HG03439 (cell line): ENCODE data around the gene ECHDC3.

Source experiments
- ATAC-seq: cut with Tn5 transposase; IDR thresholded peaks from one replicate; pipeline ENCODE4 v1.9.1; 2021; ENCODE audit warnings: mild to moderate bottlenecking, moderate library complexity; ENCODE audit not compliant: unreplicated experiment

The ECHDC3 gene

DNA sequence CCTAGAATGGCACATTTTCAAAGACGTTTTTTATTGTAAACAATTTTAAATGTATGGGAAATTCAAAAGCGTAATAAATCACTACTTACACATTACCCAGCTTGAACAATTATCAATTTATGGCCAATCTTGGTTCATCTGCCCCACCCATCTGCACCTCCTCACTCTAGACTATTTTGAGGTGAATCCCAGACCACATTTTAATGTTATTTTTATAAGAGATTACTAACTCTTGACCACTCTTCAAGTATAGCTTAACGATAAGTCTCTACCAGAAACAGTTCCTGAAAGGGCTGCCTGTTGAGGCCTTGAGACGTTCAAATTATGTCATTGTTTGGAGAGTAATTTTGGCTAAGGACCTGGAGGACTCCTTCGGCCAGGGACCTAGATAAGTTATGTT is 33.2 kb downstream of the ECHDC3 start:
- no peak for ATAC-seq

DNA sequence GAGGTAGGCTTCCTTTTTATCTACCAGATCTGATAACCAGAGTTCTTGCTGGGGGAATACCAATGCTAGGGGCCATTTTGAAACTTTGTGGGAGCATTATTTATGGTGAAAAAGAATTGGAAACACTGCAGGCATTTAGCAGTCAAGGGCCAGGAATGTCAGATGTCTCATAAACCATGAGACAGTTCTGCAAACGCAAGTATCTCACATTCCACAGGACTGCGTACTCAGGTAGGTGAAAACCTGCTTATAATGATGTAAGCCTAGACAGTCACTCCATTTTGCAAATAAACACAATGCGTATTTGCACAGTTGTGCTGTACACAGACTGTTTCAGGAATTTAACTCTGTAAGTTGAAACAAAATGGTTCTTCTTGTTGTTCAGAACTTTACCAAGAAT is 33.9 kb downstream of the ECHDC3 start:
- no peak for ATAC-seq

DNA sequence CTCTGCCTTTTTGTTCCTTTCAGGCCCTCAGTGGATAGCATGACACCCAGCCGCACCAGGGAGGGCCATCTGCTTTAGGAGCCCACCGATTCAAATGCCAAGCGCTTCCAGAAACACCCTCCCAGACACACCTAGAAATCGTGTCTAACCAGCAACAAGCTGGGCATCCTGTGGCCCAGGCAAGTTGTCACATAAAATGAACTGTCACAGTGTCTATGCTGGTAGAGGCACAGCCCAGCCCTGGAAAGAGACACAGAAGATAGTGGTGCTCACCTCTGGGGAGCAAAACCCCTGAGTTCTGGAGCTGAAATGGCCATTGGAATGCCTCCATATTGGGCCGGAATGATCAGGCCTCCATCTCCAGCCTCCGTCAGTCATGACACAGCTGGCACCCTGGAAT is 38.9 kb downstream of the ECHDC3 start:
- ATAC-seq, result no peak

DNA sequence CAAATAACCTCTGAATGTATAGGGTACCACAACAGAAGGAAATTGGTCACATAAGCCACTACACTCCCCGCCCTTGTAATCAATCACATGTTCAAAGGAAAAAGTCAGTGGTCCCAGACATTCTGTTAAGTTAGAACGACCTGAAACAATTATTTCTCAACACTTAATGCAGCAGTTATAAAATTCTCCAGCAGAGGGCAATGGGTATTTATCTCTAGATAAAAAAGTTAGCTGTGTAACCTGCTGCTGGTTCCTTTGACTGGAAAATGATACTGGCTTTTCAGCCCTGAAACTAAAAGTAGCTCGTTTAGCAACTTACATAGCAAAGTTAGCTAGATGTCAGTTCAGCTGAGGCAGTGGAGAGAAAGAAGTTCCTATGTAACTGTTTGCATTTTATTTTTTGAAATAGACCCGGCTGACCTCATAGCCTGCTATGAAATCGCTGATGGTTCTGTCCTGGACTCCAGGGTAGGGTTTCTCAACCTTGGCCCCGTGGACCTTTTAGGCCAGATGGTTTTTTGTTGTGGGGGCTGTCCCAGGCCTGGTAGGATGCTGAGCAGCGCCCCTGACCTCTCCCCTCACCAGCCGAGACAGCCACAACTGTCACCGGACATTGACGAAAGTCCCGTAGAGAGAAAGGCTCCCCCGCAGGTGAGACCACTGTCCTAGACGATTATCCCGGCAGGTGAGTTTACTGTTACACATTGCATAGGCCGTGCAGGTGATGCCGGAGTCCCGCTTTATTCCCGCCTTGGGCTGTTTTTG is 40.8 kb downstream of the ECHDC3 start:
- ATAC-seq, result no peak

DNA sequence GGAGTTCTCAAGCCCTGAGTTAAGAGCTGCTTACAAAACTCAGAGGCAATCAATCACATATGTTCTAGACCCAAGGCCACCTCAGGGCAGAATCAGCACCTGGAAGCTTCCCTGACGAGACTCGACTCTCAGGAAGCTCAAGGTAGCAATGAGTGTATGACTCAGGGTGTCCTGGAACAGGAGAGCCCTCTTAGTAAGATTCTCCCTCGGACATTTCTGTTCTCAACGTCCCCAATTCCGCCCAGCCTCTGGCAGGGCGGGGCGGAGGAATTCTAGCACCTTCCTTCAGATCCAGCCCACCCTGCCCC is 41.3 kb downstream of the ECHDC3 start:
- ATAC-seq, result no peak

DNA sequence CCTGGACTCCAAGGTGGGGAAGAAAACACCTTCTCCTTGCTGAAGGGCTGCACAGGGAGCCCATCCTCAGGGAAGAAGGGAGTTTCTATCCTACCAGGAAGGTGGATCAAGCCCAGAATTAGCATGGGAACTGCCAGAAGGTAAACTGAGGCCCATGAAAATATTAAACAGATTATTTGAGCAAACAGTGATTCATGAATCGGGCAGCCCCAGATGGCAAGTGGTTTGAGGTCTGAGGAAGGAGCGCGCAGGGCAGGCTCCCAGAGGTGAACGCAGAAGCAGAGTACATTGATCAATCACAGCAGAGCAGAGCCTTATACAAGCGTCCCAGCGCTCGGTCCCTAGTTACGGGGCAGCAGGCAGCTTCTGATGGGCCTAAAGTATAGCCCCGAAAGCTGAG is 45.2 kb downstream of the ECHDC3 start:
- ATAC-seq, result no peak

DNA sequence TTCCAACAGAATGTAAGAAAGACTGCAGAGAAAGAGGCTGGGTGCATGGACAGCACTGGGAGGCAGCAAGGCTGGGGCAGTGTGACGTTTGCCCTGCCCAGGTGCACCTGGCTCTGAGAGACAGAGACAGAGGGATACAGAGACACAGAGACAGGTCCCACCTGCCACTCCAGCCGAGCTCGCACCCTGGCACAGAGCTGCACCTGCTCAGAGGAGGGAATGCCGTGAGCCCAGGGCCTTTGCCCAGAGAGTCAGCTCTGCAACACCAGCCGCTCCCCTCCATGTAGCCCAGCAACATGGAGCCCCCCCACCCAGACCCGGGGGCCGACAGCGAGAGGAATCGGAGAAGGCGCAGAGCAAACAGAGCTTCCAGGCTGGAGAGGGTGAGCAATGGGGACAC is 45.7 kb downstream of the ECHDC3 start:
- no peak for ATAC-seq

DNA sequence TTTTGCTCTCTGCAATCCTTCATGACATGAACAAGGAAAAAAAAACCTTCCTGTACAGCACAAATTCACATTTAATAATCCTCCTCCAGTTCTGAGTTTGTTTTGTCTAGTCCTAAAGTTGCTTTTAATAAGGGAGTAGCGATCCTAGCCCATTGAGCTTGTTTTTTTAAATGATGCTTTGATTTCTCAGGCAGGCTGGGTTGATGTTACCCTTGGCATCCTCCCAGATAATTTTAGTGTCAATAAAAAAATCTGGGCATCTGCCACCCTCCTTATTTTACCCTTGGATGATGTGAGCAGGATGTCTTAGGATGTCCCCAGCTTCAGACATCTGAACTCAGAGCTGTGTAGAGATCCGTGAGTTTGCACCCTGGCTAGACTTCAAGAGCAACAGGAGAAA is 47.1 kb downstream of the ECHDC3 start:
- no peak for ATAC-seq

DNA sequence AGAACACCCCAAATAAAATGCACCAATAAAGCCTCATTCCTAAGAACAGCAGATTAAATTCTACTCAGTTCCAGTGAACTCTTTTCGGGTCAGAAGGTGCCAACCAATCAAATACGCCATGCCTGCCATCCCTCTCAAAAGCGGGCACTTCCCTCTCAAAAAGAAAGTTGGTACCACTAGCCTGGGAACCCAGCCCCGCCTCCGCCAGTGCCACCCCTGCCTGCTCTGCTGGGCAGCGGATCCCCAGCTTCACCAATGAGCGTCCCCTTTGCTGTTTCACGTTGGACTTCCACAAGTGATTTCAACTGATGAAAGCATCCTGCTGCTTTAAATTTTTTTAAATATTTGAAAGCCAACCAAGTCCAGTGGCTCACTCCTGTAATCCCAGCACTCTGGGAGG is 47.8 kb downstream of the ECHDC3 start:
- ATAC-seq, result no peak

DNA sequence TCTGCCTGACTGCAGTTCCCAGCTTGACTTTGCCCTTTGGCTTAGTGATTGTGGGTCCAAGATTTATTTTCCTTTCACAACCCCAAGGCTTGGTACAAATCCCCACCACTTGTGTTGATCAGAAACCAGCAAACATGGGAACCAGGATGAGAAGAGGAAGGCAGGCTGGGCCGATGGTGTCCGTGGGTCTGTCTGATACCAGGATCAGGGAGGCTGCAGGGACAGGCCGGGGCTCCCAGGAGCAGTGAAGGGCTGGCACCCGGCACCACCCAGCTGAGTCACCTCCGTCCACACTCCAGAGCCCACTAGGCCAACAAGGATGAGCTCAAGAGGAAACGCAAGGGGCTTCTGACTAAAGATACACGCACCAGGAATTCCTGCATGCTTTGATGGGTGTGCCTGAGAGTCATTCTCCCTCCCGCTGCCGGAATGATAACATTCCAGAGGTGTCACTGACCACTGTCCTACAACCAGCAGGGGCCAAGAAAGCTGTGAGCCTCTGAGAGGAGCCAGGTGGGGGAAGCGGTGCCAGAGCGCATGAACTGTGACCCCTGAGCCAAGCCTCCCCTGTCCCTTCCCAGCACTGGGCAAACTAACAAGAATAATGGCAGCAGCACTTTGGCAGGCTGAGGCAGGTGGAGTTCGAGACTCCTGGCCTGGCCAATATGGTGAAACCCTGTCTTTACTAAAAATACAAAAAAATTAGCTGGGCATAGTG is 51.7 kb downstream of the ECHDC3 start:
- ATAC-seq, result no peak

DNA sequence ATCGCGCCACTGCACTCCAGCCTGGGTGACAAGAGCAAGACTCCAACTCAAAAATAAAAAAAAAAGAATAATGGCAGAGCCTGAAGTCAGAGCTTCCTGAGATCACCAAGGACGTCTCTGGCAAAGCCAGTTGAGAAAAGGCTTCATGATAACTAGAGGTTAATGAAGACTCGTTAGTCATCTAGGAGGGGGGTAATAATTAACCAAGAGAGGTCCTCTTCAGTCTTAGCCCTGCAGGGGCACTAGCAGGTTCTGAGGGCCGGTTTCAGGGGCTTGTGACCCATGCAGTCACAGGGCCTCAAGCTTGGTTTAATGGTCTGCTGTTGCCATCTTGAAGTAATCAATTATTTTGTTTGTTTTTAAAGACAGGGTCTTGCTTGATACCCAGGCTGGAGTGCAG is 52.4 kb downstream of the ECHDC3 start:
- ATAC-seq, result no peak

DNA sequence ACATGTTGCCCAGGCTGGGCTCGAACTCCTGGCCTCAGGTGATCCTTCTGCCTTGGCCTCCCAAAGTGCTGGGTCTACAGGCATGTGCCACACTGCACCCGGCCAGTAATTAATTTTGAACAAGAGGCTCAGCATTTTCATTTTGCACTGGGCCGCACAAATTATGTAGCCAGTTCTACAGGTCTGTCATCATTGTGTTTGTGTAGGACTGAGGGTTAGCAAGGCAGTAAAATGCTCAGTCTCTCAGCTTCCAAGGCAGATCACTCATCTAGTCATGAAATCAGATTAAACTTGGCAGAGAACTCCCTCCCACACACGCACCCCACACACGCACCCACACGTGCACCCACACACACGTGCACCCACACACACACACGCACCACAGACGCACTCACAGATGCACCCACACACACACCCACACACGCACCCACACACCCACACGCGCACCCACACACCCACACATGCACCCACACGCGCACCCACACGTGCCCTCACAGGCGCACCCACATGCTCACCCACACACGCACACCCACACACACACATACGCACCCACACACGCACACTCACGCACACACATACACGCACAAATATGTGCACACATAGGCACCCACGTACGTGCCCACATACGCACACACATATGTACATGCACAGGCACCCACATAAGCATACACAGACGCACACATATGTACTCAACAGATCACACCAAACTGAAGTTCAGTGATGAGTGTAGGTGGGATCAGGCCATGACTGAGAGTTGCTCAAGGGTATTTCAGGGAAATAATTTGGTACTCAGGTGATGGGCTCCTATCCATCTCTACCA is 53.1 kb downstream of the ECHDC3 start:
- ATAC-seq, result no peak

DNA sequence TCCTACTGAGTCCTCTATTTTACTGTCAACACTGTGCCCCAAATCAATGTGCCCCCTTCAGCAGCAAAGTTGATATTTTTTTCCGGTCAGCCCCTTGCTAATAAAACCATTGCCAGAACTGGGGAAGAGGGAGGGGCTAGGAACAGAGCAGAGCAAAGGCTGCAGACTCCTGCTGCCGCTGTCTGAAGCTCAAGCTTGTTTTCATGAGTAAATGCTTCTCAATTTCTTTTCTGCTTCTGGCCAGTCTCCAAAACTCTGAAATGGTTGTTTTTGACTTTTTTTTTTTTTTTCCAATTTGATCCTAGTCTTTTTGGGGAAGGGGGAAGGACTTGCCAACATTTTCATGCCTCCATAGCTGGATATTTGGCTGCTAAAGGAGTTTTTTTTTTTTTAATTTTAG is 54.3 kb downstream of the ECHDC3 start:
- ATAC-seq, result no peak

DNA sequence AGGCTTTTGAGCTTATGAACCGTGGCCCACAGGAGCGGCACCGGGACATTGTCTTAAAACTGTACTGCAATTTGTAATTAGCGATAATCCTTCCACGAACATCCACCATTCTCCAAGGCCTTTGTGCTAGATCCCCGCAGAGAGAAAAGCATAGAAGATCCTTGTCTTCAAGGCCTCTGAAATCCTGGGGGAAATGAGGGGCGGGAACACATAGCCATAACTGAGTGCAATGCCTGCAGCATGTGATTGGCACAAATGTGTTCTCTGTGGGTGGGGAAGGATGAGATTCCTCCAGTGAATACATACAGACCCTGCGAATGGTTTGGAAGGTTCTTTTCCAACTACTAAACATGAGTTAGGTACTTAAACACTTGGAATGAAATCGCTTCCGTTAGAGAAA is 55.1 kb downstream of the ECHDC3 start:
- no peak for ATAC-seq

DNA sequence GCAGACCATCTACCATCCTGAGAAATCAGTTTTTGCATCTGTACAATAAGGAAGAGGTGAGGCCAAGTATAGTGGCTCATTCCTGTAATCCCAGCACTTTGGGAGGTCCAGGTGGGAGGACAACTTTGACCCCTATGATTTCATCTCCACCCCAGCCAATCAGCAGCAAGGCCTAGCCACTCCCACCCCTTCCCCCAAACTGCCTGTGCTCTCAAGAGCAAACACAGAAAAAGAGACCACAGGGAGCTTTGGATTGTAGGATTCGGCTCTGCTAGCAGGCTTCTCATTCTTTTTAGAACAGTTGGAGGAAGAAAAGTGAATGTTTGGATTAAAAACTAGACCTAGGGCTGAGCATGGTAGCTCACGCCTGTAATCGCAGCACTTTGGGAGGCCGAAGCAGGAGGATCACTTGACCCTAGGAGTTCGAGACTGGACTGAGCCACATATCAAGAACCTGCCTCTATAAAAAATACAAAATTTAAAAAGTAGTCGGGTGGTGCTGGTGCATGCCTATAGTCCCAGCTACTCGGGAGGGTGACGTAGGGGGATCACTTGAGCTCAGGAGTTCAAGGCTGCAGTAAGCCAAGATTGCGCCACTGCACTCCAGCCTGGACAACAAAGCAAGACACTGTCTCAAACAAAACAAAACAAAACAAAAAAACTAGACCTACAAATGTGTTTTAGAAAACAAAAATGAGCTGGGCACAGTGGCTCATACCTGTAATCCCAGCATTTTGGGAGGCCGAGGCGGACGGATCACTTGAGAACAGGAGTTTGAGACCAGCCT is 55.9 kb downstream of the ECHDC3 start:
- ATAC-seq, result no peak

DNA sequence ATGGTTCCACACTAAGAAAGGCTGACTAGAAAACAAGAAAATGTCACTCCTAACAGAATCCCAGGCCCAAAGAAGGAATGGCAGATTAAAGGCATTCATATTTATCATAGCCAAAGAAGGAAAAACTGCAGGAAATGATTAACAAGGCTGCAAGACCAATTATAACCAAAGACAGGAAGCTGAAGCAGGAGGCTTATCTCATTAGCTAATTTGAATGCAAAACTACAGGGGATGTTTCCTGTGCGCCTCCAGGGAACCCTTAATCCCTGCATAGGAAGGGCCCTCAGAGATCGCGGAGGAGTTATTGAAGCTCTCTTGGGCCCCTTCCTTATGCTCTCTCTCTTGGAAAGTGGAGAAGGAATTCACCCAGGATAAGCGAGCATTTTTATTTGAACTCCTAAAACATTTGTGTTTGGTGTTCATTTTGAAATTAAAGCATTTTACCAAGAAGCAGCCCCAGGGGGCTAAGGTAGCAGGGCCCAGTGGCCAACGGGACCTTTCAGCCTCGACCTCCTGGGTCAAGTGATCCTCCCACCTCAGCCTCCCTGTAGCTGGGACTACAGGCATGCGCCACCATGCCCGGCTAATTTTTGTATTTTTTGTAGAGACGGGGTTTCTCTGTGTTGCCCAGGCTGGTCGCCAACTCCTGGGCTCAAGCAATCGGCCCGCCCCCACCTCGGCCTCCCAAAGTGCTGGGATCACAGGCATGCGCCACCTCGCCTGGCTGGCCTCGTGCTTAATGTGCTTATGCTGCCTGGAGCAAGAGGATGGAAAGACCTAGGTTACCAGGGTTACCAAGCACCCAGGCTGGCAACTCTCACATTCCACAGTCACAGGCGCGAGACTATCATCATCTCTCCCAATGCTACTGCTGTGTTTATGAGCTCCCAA is 56.9 kb downstream of the ECHDC3 start:
- ATAC-seq, result no peak

DNA sequence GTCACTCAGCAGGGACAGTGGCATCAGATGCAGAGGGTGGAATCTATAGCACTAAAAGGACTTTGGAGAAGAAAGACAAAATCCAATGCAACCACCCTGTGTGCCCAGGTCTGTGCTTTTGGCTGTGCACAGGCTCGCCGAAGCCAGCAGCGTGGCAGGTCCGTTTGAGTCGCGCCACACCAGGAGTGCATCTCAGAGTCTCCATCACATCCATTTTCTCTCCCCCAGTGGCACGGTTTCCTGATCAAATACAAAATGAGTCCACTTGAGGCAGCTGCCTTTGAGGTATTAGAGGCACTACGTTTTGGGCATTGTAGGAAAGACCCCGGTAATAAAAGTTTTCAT is 57.5 kb downstream of the ECHDC3 start:
- ATAC-seq, result no peak

DNA sequence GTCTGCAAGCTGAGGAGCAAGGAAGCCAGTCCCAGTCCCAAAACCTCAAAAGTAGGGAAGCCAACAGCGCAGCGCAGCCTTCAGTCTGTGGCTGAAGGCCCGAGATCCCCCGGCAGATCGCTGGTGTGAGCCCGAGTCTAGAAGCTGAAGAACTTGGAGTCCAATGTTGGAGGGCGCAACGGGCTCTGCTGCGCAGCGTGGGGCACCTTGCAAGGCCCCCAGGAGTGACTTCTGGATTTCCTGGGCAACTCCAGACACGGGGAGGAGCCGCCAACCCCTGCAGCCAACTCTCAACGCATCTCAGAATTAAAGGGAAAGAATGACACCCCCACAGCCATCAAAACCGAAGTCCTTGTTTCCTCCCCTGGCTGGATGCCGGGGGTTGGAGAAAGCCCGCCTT is 62.2 kb downstream of the ECHDC3 start:
- ATAC-seq, result no peak

DNA sequence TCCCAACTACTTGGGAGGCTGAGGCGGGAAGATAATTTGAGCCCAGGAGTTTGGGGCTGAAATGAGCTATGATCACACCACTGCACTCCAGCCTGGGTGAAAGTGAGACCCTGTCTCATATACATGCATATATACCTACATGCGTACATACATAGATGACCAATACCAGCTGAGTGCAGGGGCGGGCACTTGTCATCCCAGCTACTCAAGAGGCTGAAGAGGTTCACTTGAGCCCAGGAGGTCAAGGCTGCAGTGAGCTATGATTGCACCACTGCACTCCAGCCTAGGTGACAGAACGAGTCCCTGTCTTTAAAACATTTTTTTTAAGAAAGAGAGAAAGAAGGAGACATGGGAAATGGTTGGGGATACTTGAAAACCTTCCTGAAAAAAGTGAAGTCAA is 63.6 kb downstream of the ECHDC3 start:
- no peak for ATAC-seq

DNA sequence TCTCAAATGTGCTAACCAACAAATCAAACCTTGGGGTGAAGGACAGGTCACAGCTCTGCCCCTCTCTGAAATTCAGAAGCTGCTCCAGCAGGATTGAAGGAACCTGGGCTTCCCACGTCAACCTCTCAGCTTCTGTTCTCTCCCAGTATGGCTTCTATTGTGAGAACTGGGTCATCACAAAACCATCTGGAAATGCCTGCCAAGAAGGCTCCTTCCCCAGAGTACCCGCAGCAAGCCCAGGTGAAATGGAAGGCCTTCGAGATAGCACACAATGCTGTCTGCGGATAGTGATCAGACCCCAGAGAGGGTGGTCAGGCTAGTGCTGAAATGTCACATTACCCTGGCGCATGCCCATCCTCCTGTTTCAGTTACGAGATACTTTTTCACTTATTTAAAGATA is 64.5 kb downstream of the ECHDC3 start:
- no peak for ATAC-seq
